ENCODE data around the gene NLGN1.

- TF ChIP-seq EZH2phosphoT487 (IDR thresholded peaks at IDR 0.05; ENCODE audit: low read depth, severe bottlenecking, unreplicated experiment): no peak
- TF ChIP-seq, protein P1, sequence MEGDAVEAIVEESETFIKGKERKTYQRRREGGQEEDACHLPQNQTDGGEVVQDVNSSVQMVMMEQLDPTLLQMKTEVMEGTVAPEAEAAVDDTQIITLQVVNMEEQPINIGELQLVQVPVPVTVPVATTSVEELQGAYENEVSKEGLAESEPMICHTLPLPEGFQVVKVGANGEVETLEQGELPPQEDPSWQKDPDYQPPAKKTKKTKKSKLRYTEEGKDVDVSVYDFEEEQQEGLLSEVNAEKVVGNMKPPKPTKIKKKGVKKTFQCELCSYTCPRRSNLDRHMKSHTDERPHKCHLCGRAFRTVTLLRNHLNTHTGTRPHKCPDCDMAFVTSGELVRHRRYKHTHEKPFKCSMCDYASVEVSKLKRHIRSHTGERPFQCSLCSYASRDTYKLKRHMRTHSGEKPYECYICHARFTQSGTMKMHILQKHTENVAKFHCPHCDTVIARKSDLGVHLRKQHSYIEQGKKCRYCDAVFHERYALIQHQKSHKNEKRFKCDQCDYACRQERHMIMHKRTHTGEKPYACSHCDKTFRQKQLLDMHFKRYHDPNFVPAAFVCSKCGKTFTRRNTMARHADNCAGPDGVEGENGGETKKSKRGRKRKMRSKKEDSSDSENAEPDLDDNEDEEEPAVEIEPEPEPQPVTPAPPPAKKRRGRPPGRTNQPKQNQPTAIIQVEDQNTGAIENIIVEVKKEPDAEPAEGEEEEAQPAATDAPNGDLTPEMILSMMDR (IDR thresholded peaks at IDR 0.05; ENCODE audit: poor library complexity): no peak
- no peak for TF ChIP-seq EZH2 (IDR thresholded peaks at IDR 0.05; ENCODE audit: borderline replicate concordance)
Observed at GRCh38 chr3:174068035-174068434, 670.5 kb downstream of the NLGN1 start.

All from hepatocyte (in vitro differentiated cells).